ENCODE measurements around the gene SORL1. TPM values are rescaled to one million over a fixed set of nuclear protein-coding genes. Genes with fewer than 3 reads are reported as not detected.
"Not testable (repeated sequence)": the region's sequence is repeated elsewhere in the genome, so short reads cannot be mapped to it uniquely, and the experiment has no call there.

SORL1 gene
- total RNA-seq, 2 experiments from 2014 or later: 66.8 to 67.2 TPM

DNA sequence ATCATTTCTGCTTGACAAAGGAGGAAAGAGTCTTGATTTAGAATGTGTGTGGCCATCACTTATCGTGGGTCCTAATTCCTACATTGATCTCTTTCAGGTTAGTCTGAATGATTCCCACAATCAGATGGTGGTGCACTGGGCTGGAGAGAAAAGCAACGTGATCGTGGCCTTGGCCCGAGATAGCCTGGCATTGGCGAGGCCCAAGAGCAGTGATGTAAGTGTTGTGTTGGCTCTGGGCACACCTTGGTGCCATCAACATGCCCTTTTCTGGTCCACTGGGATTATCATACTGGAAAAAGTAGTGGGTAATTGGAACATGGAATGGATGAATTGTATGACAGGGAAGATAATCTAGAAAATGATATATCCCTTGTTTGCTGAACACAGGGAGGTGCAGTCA lies 17.8 kb downstream of the SORL1 start:
- H3K27me3 Mint-ChIP-seq (ENCODE audit: low read depth): no peaks in the 10 kb centered on the region
- intact Hi-C loops (cut with micrococcal nuclease): loop anchor here (10.0 kb wide), 2 partner anchors 1225 to 1385 kb away; partner anchors contain the start of gene POU2F3
- CTCF ChIA-PET: interaction anchor here (1.2 to 1.4 kb wide), 2 partner anchors 13 kb away, joined by 4 to 5 read pairs; no protein-coding TSS in a partner anchor
- no peak overlapping the region for H3K4me3 Mint-ChIP-seq
- H3K27ac Mint-ChIP-seq: peak overlapping the region; percentile 96
- no peak for DNase-seq
- H3K4me1 Mint-ChIP-seq (ENCODE audit: low read depth): peaks cover 93% of the 10 kb centered on the region
- peaks cover 21% of the 10 kb centered on the region for H3K36me3 Mint-ChIP-seq (ENCODE audit: low read depth)
- H3K9me3 Mint-ChIP-seq: no peaks in the 10 kb centered on the region

DNA sequence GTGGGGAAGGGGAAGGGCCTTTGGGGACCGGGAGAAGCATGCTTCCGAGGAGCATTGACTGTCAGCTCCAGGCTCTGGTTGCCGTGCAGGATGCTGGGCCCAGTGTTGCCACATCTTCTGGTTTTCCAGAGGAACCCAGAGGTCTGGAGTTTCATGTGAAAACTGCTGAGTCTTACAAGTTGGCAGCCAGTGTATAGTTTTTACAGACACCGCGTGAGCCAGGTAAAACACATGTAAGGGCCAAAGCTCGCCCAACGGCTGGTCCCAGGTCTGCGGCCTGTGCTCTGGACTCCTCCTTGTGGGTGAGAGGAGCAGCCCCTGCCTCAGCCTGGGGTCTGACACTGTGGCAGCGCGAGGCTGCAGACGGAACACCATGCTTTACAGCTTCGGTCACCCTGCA lies 19.1 kb downstream of the SORL1 start:
- Mint-ChIP-seq H3K4me3 (no peak overlapping the region), H3K27ac (peak overlapping the region; percentile 77), H3K4me1 (ENCODE audit: low read depth) (peaks cover 93% of the 10 kb centered on the region), H3K9me3 (no peaks in the 10 kb centered on the region), H3K27me3 (ENCODE audit: low read depth) (no peaks in the 10 kb centered on the region), H3K36me3 (ENCODE audit: low read depth) (peaks cover 21% of the 10 kb centered on the region)
- intact Hi-C loops (cut with micrococcal nuclease): no loop called here
- no peak for DNase-seq
- CTCF ChIA-PET: interaction anchor here (1.2 kb wide), 1 partner anchor 14 kb away, joined by 5 read pairs; no protein-coding TSS in a partner anchor

DNA sequence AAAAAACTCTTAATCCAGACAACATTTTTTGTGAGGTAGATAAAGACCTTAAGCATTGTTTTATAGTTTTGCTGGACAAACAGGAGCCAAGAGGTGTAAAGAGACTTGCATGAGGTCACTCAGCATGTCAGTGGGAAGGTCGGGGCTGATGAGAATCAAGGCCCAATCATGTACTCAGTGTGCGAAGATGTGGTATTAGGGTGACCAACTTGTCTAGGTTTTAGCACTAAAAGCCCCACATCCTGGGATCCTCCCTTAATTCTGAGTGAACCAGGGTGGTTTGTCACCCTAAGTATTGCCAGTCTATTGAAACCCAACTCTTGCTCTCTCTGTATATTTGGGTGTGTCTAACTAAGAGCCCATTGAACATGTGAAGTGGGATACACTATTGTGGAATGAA lies 20.2 kb downstream of the SORL1 start:
- peak; percentile 43 for DNase-seq
- H3K4me3 Mint-ChIP-seq: no peak overlapping the region
- intact Hi-C loops (cut with micrococcal nuclease): no loop called here
- no peaks in the 10 kb centered on the region for H3K9me3 Mint-ChIP-seq
- H3K4me1 Mint-ChIP-seq (ENCODE audit: low read depth): peaks cover 95% of the 10 kb centered on the region
- H3K27me3 Mint-ChIP-seq (ENCODE audit: low read depth): no peaks in the 10 kb centered on the region
- peaks cover 21% of the 10 kb centered on the region for H3K36me3 Mint-ChIP-seq (ENCODE audit: low read depth)
- peak overlapping the region; percentile 77 for H3K27ac Mint-ChIP-seq
- CTCF ChIA-PET: no interaction called here

DNA sequence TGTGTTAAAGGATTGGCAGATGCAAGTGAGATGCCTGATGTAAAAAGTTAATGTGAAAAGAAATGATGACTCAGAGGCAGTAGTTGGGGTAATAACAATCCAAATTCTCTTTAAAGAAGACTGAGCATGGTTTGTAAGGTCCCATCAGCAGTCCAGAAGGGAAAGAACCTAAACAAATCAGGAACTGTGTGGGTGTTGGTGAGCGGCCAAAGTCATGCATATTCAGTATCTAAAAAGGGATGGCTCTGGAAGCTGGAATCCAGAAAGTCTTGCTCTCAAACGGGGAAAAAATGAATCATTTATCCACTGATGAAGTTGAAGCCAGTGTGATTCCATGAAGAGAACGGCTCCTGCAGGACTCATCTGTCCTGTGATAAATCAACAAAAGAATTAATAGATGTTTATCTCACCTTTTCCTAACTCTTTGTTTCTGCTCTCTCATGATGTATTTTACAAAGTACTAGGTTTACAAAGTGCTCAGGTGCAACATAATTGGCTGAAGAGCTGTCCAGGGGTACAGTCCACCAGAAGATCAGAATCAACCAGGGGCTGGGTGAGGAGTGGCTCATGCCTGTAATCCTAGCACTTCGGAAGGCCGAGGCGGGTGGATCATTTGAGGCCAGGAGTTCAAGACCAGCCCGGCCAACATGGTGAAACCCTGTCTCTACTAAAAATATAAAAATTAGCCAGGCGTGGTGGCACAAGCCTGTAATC lies 21.1 kb downstream of the SORL1 start:
- H3K4me1 Mint-ChIP-seq (ENCODE audit: low read depth): peaks cover 87% of the 10 kb centered on the region
- CTCF ChIA-PET: no interaction called here
- peak overlapping the region; percentile 77 for H3K27ac Mint-ChIP-seq
- peaks cover 21% of the 10 kb centered on the region for H3K36me3 Mint-ChIP-seq (ENCODE audit: low read depth)
- no peaks in the 10 kb centered on the region for H3K9me3 Mint-ChIP-seq
- H3K4me3 Mint-ChIP-seq: no peak overlapping the region
- intact Hi-C loops (cut with micrococcal nuclease): loop anchor here (1.0 kb wide), 1 partner anchor 8 kb away; no protein-coding TSS in a partner anchor
- DNase-seq: no peak
- H3K27me3 Mint-ChIP-seq (ENCODE audit: low read depth): no peaks in the 10 kb centered on the region

DNA sequence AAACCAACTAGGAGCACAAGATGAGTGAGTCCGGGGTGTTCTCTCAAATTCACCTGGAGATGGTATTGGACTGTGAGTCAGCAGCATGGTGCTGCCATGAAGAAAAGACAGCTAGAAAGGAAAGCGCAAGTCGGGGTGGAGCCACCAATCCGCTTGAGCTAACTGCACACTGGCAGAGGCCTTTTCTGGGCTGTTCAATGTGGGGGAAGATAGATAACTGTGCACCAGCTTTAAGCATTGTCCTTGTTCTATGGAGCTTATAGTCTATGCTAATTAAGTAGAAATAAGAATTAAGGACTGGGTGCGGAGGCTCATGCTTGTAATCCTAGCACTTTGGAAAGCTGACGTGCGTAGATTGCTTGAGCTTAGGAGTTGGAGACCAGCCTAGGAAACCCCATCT lies 22.6 kb downstream of the SORL1 start:
- Mint-ChIP-seq H3K4me1 (ENCODE audit: low read depth) (peaks cover 74% of the 10 kb centered on the region), H3K27me3 (ENCODE audit: low read depth) (no peaks in the 10 kb centered on the region), H3K36me3 (ENCODE audit: low read depth) (peaks cover 23% of the 10 kb centered on the region), H3K4me3 (no peak overlapping the region), H3K27ac (peak overlapping the region; percentile 57), H3K9me3 (no peaks in the 10 kb centered on the region)
- CTCF ChIA-PET: interaction anchor here (0.6 to 1.3 kb wide), 3 partner anchors 11 to 156 kb away, joined by 3 to 4 read pairs (median 3); no protein-coding TSS in a partner anchor
- no peak for DNase-seq
- intact Hi-C loops (cut with micrococcal nuclease): no loop called here

DNA sequence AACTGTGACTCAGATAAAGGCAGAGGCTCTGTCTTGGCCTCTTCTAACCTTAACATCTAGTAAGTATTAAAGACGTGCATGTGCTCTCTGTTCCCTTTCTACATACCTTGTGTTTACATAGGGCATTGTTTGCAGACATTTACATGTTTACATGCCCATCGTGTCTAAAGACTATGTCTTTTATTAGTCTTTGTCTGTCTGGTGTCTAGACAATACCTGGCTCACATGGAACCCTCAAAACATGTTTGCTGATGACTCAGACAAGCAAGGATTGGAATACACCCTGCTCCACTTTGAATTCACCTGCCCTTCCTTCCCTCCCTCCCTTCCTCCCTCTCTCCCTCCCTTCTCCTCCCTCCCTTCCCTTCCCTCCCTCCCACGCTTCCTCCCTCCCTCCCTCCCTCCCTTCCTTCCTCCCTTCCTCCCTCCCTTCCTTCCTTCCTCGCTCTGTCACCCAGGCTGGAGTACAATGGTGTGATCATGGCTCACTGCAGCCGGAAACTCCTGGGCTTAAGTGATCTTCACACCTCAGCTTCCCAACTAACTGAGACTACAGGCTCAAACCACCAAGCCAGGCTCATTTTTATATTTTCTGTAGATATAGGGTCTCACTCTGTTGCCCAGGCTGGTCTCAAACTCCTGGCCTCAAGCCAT lies 24.4 kb downstream of the SORL1 start:
- no peak for DNase-seq
- intact Hi-C loops (cut with micrococcal nuclease): no loop called here
- CTCF ChIA-PET: interaction anchor here (1.1 to 1.5 kb wide), 2 partner anchors 13 to 45 kb away, joined by 4 to 6 read pairs; no protein-coding TSS in a partner anchor
- peaks cover 60% of the 10 kb centered on the region for H3K4me1 Mint-ChIP-seq (ENCODE audit: low read depth)
- H3K27me3 Mint-ChIP-seq (ENCODE audit: low read depth): no peaks in the 10 kb centered on the region
- no peaks in the 10 kb centered on the region for H3K9me3 Mint-ChIP-seq
- peaks cover 15% of the 10 kb centered on the region for H3K36me3 Mint-ChIP-seq (ENCODE audit: low read depth)
- no peak overlapping the region for H3K4me3 Mint-ChIP-seq
- H3K27ac Mint-ChIP-seq: peak overlapping the region; percentile 64

DNA sequence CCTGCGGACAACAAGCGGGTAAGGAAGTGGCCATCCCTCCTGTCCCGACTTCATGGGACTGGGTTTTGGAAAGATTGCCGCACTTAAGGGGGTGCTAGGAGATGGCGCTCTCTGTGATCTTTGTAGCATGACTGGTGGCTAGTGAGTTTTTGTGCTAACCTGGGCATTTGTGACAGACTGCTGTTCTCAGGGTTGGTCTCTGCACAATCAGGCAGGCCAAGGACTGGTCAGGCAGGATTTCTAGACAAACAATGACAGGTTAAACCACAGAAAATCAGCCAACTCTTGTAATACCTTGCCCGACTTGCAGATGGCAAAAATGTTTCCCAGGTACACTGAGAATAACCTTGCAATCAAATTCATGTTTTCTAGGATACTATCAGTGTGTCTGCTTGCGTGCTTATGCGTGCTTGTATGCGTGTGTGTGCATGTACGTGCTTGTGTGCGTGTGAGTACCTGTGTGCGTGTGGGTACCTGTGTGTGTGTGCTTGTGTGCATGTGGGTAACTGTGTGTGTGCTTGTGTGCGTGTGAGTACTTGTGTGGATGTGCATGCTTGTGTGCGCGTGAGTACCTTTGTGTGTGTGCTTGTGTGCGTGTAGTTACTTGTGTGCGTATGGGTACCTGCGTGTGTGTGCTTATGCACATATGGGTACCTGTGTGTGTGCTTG lies 26.2 kb downstream of the SORL1 start:
- Mint-ChIP-seq H3K36me3 (ENCODE audit: low read depth) (peaks cover 12% of the 10 kb centered on the region), H3K4me1 (ENCODE audit: low read depth) (peaks cover 57% of the 10 kb centered on the region), H3K4me3 (no peak overlapping the region), H3K9me3 (no peaks in the 10 kb centered on the region), H3K27ac (no peak overlapping the region), H3K27me3 (ENCODE audit: low read depth) (no peaks in the 10 kb centered on the region)
- DNase-seq: no peak
- intact Hi-C loops (cut with micrococcal nuclease): no loop called here
- CTCF ChIA-PET: interaction anchor here (1.5 kb wide), 1 partner anchor 46 kb away, joined by 6 read pairs; no protein-coding TSS in a partner anchor

DNA sequence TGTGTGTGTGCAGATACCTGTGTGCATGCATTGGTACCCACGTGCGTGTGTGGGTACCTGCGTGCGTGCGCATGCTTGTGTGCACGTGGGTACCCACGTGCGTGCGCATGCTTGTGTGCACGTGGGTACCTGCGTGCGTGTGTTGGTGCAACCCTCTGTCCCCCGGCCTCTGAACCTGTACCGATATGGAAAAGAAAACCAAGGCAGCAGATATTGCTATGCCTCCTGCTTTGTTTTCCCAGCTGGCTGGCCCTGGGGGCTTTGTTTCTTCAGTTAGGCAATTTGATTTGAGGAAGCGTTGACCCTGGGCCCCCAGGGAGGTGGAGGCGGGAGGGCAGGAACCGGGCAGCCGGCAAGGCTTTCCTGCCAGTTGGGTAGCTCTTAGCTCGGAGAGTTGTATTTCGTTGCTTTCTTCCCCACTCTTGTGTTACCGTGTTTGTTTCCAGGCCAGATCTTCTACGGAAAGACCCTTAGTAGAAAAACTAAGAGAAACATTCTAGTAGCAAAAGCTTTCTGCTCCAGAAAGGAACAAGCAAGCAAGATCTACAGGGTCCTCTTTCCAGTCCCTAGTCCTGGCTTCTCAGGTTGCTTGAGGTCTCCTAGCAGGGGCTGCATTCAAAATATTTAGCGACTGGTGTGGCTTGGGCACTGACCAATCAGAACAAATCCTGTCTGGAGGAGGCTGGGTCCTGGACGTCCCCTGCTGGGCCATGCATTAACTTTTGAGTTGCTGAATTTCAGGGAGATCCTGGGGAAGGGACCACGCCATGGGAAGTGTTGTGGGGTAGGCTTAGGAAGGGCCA lies 27.0 kb downstream of the SORL1 start:
- DNase-seq: no peak
- Mint-ChIP-seq H3K4me1 (ENCODE audit: low read depth) (peaks cover 57% of the 10 kb centered on the region), H3K4me3 (no peak overlapping the region), H3K36me3 (ENCODE audit: low read depth) (peaks cover 16% of the 10 kb centered on the region), H3K27me3 (ENCODE audit: low read depth) (no peaks in the 10 kb centered on the region), H3K9me3 (no peaks in the 10 kb centered on the region), H3K27ac (no peak overlapping the region)
- intact Hi-C loops (cut with micrococcal nuclease): no loop called here
- CTCF ChIA-PET: no interaction called here

DNA sequence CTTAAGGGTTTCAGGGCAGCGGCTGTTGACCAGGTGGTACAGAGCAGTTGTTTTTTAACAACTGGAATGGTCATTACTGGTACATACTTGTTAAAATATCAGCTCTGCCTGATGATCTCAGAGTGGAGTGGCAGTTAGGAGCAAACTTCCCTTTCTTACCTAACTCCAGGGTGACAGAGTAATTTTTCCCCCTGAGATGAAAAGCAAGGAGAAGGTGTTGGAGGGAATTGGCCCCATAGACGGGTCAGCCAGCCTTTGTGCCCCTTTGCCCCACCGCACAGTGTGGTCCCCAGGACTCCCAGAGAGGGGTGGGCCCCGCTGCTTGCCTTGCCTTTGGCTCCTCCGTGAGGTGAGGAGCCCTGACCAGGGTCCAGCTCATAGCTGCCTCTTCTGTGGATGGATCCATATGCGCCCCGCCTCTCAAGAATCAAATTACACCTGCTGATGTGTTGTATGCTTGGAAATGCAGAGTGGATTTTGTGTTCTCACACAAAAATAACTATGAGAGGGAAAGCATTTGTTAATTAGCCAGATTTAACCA lies 27.7 kb downstream of the SORL1 start:
- intact Hi-C loops (cut with micrococcal nuclease): no loop called here
- no peaks in the 10 kb centered on the region for H3K9me3 Mint-ChIP-seq
- CTCF ChIA-PET: no interaction called here
- H3K27ac Mint-ChIP-seq: no peak overlapping the region
- no peak overlapping the region for H3K4me3 Mint-ChIP-seq
- no peaks in the 10 kb centered on the region for H3K27me3 Mint-ChIP-seq (ENCODE audit: low read depth)
- DNase-seq: no peak
- peaks cover 54% of the 10 kb centered on the region for H3K4me1 Mint-ChIP-seq (ENCODE audit: low read depth)
- H3K36me3 Mint-ChIP-seq (ENCODE audit: low read depth): peaks cover 20% of the 10 kb centered on the region

DNA sequence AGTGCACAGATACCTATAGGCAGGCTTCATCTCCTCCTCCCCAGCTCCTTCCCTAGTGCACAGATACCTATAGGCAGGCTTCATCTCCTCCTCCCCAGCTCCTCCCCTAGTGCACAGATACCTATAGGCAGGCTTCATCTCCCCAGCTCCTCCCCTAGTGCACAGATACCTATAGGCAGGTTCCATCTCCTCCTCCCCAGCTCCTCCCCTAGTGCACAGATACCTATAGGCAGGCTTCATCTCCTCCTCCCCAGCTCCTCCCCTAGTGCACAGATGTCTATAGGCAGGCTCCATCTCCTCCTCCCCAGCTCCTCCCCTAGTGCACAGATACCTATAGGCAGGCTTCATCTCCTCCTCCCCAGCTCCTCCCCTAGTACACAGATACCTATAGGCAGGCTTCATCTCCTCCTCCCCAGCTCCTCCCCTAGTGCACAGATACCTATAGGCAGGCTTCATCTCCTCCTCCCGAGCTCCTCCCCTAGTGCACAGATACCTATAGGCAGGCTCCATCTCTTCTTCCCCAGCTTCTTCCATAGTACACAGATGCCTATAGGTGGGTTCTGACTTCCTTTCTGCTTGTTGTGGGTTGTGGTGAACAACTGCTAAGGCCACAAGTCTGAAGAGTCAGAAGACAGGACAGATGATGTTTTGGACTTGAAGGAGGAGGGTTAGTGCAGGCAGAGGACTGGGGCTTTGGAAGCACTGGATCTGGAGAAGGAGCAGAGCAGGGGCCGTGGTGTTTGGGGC lies 29.5 kb downstream of the SORL1 start:
- CTCF ChIA-PET: interaction anchor here (0.7 to 1.4 kb wide), 9 partner anchors 12 to 106 kb away, joined by 3 to 7 read pairs (median 3); partner anchors contain the start of gene SORL1-AS1
- H3K9me3 Mint-ChIP-seq; H3K27me3 Mint-ChIP-seq (ENCODE audit: low read depth): not testable (repeated sequence)
- Mint-ChIP-seq H3K27ac (peak overlapping the region; percentile 98), H3K36me3 (ENCODE audit: low read depth) (peaks cover 23% of the 10 kb centered on the region), H3K4me3 (peak overlapping the region; percentile 88), H3K4me1 (ENCODE audit: low read depth) (peaks cover 41% of the 10 kb centered on the region)
- peak; percentile 77 for DNase-seq
- intact Hi-C loops (cut with micrococcal nuclease): loop anchor here (1.0 to 2.0 kb wide), 7 partner anchors 8 to 71 kb away; partner anchors contain the start of genes SORL1 and SORL1-AS1
